GM18507 (cell line): ENCODE results near the gene ITSN1.

Experiments used
- DNase-seq: peaks from one replicate; pipeline ENCODE4 v3.0.0; 2011; ENCODE audit warnings: low read depth; ENCODE audit not compliant: insufficient read length; ENCODE audit errors: extremely low spot score
- FAIRE-seq: peaks from 2 replicates; lab custom pipeline; 2011; peaks lifted over from hg19 to GRCh38; lab: Jason Lieb, UNC

Gene ITSN1

GRCh38 chr21:33869873-33870272 is 227.6 kb downstream of the ITSN1 start:
- DNase-seq = no peak
- FAIRE-seq = no peak

GRCh38 chr21:33870768-33871167 is 228.5 kb downstream of the ITSN1 start:
- DNase-seq = no peak

GRCh38 chr21:33871171-33871570 is 228.9 kb downstream of the ITSN1 start:
- FAIRE-seq (no peak), DNase-seq (no peak)

More at GRCh38 chr21:33870768-33871167, 228.5 kb downstream of the ITSN1 start:
- no peak for FAIRE-seq

- FAIRE-seq = no peak
Measured at GRCh38 chr21:33872881-33873515, 230.7 kb downstream of the ITSN1 start.

GRCh38 chr21:33874161-33874560 is 231.9 kb downstream of the ITSN1 start:
- no peak for FAIRE-seq
- no peak for DNase-seq

More at GRCh38 chr21:33872881-33873515, 230.7 kb downstream of the ITSN1 start:
- no peak for DNase-seq

GRCh38 chr21:33875026-33875695 is 232.9 kb downstream of the ITSN1 start:
- no peak for DNase-seq
- FAIRE-seq = no peak

- FAIRE-seq (no peak), DNase-seq (no peak)
Measured at GRCh38 chr21:33878824-33879223, 236.5 kb downstream of the ITSN1 start.

- no peak for FAIRE-seq
Measured at GRCh38 chr21:33880626-33881025, 238.3 kb downstream of the ITSN1 start.

GRCh38 chr21:33881689-33882440 is 239.6 kb downstream of the ITSN1 start:
- DNase-seq (no peak), FAIRE-seq (no peak)

More at GRCh38 chr21:33880626-33881025, 238.3 kb downstream of the ITSN1 start:
- DNase-seq = no peak

- no peak for FAIRE-seq
Measured at GRCh38 chr21:33883118-33883517, 240.8 kb downstream of the ITSN1 start.

GRCh38 chr21:33884376-33885171 is 242.3 kb downstream of the ITSN1 start:
- DNase-seq (no peak), FAIRE-seq (no peak)

More at GRCh38 chr21:33883118-33883517, 240.8 kb downstream of the ITSN1 start:
- DNase-seq = no peak

GRCh38 chr21:33885172-33885514 is 242.8 kb downstream of the ITSN1 start:
- FAIRE-seq (no peak), DNase-seq (no peak)

- FAIRE-seq = no peak
- no peak for DNase-seq
Measured at GRCh38 chr21:33886321-33886720, 244.0 kb downstream of the ITSN1 start.

GRCh38 chr21:33890187-33890586 is 247.9 kb downstream of the ITSN1 start:
- DNase-seq (no peak), FAIRE-seq (no peak)

GRCh38 chr21:33892853-33893252 is 250.6 kb downstream of the ITSN1 start:
- DNase-seq = no peak
- FAIRE-seq = no peak

GRCh38 chr21:33893917-33894316 is 251.6 kb downstream of the ITSN1 start:
- no peak for FAIRE-seq
- DNase-seq = no peak

GRCh38 chr21:33894736-33895288 is 252.5 kb downstream of the ITSN1 start:
- DNase-seq (no peak), FAIRE-seq (peak; percentile 41)

- FAIRE-seq = no peak
Measured at GRCh38 chr21:33895356-33895755, 253.1 kb downstream of the ITSN1 start.

GRCh38 chr21:33896691-33897090 is 254.4 kb downstream of the ITSN1 start:
- DNase-seq (no peak), FAIRE-seq (no peak)

More at GRCh38 chr21:33895356-33895755, 253.1 kb downstream of the ITSN1 start:
- DNase-seq = no peak
